HG02884 (cell line): Measurements from ENCODE around the gene RALGDS.
"Not testable (repeated sequence)": the region's sequence is repeated elsewhere in the genome, so short reads cannot be mapped to it uniquely, and the experiment has no call there.

Experiments
- ATAC-seq: cut with Tn5 transposase; IDR thresholded peaks from one replicate; pipeline ENCODE4 v1.9.1; 2021; ENCODE audit warnings: mild to moderate bottlenecking, moderate library complexity; ENCODE audit not compliant: unreplicated experiment

RALGDS gene

DNA sequence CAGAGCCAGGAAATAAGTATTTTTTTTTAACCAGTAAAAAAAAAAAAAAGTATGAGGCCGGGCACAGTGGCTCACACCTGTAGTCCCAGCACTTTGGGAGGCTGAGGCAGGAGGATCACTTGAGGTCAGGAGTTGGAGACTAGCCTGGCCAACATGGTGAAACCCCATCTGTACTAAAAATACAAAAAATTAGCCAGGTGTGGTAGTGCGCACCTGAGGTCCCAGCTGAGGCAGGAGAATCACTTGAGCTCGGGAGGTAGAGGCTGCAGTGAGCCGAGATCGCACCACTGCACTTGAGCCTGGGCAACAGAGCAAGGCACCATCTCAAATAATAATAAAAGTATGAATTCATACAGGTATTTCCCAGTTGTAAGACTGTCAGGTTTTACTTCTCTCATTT is 48.8 kb downstream of the RALGDS start:
- ATAC-seq = not testable (repeated sequence)

DNA sequence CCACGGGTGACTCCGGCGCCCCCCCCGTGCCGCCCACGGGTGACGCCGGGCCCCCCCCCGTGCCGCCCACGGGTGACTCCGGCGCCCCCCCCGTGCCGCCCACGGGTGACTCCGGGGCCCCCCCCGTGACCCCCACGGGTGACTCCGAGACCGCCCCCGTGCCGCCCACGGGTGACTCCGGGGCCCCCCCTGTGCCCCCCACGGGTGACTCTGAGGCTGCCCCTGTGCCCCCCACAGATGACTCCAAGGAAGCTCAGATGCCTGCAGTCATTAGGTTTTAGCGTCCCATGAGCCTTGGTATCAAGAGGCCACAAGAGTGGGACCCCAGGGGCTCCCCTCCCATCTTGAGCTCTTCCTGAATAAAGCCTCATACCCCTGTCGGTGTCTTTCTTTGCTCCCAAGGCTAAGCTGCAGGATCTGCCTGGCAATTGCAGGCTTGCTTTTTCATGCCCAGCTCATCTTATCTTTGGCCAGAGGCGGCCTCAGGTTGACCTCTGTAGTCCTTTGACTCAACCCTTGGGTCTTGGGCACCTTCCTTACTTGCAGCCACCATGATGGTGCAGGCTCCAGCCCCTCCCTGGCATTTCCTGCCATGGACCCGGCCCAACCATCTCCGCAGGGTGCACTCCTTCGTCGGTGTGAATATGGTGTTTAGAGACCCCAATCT is 49.4 kb downstream of the RALGDS start:
- ATAC-seq = no peak

DNA sequence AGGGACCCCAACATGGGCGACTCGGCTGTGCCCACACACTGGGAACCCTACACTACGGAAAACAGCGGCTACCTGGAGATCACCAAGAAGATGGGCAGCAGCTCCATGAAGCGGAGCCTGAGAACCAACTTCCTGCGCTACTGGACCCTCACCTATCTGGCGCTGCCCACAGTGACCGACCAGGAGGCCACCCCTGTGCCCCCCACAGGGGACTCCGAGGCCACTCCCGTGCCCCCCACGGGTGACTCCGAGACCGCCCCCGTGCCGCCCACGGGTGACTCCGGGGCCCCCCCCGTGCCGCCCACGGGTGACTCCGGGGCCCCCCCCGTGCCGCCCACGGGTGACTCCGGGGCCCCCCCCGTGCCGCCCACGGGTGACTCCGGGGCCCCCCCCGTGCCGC is 50.1 kb downstream of the RALGDS start:
- ATAC-seq = not testable (repeated sequence)

DNA sequence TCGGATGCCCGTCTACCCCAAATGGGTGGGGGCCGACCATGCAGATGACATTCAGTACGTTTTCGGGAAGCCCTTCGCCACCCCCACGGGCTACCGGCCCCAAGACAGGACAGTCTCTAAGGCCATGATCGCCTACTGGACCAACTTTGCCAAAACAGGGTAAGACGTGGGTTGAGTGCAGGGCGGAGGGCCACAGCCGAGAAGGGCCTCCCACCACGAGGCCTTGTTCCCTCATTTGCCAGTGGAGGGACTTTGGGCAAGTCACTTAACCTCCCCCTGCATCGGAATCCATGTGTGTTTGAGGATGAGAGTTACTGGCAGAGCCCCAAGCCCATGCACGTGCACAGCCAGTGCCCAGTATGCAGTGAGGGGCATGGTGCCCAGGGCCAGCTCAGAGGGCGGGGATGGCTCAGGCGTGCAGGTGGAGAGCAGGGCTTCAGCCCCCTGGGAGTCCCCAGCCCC is 50.5 kb downstream of the RALGDS start:
- not testable (repeated sequence) for ATAC-seq

DNA sequence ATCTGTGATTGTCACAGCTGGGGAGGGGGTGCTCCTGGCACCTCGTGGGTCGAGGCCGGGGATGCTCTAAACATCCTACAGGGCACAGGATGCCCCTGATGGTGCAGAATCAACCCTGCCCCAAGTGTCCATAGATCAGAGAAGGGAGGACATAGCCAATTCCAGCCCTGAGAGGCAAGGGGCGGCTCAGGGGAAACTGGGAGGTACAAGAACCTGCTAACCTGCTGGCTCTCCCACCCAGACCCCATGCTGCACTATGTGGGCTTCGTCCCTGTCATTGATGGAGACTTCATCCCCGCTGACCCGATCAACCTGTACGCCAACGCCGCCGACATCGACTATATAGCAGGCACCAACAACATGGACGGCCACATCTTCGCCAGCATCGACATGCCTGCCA is 52.6 kb downstream of the RALGDS start:
- ATAC-seq = not testable (repeated sequence)

GRCh38 chr9:133067813-133068212 is 53.2 kb downstream of the RALGDS start:
- ATAC-seq = no peak

GRCh38 chr9:133067006-133067405 is 54.0 kb downstream of the RALGDS start:
- ATAC-seq = no peak

- ATAC-seq = no peak
Measured at GRCh38 chr9:133066181-133066983, 54.7 kb downstream of the RALGDS start.

GRCh38 chr9:133065070-133065388 is 56.0 kb downstream of the RALGDS start:
- ATAC-seq = no peak

- no peak for ATAC-seq
Measured at GRCh38 chr9:133064241-133065069, 56.6 kb downstream of the RALGDS start.

DNA sequence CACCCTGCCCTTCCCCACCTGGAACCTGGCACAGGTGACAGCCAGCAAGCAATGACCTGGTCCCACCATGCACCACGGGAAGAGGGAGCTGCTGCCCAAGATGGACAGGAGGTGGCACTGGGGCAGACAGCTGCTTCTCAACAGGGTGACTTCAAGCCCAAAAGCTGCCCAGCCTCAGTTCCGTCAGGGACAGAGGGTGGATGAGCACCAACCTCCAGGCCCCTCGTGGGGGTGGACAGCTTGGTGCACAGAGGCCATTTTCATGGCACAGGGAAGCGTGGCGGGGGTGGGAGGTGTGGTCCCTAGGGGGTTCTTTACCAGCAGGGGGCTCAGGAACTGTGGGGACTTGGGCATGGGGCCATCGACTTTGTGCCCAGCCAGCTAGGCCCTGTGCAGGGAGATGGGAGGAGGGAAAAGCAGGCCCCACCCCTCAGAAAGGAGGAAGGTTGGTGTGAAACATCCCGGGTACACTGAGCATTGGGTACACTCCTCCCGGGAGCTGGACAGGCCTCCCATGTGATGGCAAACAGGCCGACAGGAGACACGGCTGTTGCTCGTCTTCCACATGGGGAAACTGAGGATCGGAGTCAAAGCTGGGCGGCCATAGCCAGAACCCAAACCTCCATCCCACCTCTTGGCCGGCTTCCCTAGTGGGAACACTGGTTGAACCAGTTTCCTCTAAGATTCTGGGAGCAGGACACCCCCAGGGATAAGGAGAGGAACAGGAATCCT is 57.4 kb downstream of the RALGDS start:
- no peak for ATAC-seq

DNA sequence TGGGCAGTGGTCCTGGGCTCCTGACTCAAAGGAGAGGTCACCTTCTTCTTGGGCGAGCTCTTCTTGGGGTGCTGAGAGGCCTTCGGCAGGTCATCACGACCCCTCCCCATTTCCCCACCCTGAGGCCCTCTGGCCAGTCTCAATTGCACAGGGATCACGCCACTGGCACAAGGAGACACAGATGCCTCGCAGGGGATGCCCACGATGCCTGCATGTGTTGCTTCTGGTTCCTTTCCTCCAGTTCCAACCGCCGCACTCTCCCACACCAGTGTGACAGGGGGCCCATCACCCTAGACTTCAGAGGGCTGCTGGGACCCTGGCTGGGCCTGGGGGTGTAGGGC is 57.9 kb downstream of the RALGDS start:
- no peak for ATAC-seq

DNA sequence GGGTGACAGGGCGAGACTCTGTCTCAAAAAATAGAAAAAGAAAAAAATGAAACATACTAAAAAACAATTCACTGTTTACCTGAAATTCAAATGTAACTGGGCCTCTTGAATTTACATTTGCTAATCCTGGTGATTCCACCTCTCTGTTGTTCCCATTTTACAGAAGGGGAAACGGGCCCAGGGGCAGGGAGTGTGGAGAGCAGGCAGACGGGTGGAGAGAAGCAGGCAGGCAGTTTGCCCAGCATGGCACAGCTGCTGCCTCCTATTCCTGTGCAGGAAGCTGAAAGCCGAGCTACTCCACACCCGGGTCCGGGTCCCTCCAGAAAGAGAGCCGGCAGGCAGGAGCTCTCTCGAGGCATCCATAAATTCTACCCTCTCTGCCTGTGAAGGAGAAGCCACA is 58.5 kb downstream of the RALGDS start:
- not testable (repeated sequence) for ATAC-seq

GRCh38 chr9:133061764-133062145 is 59.3 kb downstream of the RALGDS start, which contains the start of gene CEL:
Gene CEL (plus strand): TSS chr9:133061981. CDS start chr9:133062003, 22 bp downstream.
- not testable (repeated sequence) for ATAC-seq

- not testable (repeated sequence) for ATAC-seq
Measured at GRCh38 chr9:133061019-133061763, 59.8 kb downstream of the RALGDS start.

GRCh38 chr9:133060417-133060841 is 60.6 kb downstream of the RALGDS start:
- ATAC-seq = no peak

DNA sequence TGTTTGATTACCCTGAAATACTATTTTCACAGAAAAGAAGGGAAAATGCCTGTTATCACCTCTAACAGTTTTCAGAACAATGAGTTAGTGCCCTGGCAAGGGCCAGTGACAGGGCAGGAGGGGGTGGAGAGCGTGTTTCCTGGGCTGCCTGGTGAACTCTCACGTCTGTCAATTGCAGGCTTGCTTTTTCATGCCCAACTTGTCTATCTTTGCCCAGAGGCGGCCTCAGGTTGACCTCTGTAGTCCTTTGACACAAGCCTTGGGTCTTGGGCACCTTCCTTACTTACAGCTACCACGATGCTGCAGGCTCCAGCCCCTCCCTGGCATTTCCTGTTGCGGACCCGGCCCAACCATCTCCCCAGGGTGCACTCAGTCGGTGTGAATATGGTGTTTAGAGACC is 61.4 kb downstream of the RALGDS start:
- no peak for ATAC-seq

DNA sequence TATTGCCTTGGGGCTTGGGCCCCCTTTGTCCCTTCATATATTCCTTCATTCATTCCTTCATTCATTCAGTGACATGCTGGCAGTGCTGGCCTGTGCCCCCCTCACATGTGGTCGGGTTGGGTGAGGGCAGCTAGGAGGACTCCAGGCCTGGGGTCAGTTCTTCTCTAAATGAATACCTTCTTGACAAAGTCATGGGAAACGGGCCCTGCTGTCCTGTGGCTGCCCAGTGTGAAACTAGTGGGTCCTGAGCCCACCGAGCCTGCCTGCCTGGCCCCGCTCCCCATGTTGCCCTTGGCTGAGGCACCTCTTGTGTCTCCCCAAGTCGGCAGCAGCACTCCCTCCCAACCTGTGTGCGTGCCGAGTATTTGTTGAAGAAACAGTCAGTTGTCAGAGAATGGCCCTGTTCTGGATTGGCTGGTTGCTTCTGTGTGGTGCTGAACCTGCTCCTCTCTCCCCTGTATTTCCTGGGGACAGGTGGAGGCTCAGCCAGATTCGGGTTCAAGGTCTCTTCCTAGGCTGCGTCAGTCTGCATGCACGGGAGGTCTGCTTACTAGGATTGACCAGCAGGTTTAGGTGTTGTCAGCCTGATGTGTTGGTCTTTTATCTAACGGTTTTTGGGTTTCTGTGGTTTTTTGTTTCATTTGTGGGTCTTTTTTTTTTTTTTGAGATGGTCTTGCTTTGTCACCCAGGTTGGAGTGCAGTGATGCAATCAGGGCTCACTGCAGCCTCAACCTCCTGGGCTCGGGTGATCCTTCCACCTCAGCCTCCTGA is 62.3 kb downstream of the RALGDS start:
- no peak for ATAC-seq

DNA sequence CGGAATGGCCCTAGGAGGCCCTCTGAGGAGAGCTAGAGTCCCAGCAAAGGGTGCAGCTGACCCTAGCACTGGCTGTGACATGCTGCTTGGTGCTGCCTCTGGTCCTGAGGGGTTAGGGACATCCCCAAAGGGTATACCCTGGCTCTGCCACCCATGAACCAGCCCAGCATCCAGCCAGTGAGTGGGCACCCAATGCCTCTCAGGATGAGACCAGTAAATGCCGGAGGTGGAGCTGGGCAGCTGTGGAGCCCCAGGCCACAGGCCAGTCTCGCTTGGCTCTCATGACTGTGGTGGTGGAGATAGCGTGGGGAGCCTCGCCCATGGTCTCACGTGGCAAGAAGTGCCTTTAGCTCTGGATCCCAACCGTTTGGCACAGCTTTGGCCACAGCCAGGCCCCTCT is 63.0 kb downstream of the RALGDS start:
- no peak for ATAC-seq
